ENCODE measurements around the gene CPED1. TPM values are rescaled to one million over a fixed set of nuclear protein-coding genes. Genes with fewer than 3 reads are reported as not detected.

Gene CPED1
- total and polyA plus RNA-seq, 7 experiments from 2014 or later = 0.10 to 4.5 (median 0.40) TPM; not detected in 2

DNA sequence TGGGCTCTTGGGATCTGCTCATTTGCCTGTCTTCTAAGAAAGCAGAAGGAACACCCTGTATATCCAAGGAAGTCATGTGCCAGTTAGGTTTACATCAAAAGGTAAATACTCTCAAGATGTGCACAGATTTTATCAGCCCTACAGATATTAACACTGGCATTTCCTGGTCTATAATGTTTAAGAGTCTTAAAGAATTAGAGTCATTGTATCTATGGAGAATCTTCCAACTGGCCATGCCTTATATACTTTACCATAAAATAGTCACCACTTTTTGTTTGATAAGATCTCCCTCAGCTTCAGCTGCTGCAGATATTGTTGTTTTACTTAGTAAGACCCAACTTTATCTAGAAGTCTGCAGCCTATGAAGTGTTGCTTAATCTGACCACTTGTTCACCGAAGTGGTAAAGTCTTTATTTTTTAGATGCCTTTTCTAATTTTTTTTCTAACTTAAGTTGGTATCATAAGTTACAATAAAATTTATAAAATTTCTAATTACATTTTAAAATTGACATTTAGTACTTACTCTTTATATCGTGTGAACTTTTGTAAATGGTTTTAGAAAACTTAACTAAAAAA lies 58.5 kb downstream of the CPED1 start:
- Histone ChIP-seq H3K27me3 (ENCODE audit: control insufficient read depth in 2 of 2, insufficient read depth in 2 of 2, low read length in 2 of 2) (no peaks in the 10 kb centered on the region), H3K9me3 (ENCODE audit: control insufficient read depth in 2 of 3, low read length in 3 of 3) (no peaks in the 10 kb centered on the region), H3K27ac (ENCODE audit: low read depth, low read length) (no peak overlapping the region), H3K4me1 (ENCODE audit: control insufficient read depth in 2 of 2, insufficient read depth in 2 of 2, low read length in 2 of 2) (no peaks in the 10 kb centered on the region), H3K36me3 (ENCODE audit: control insufficient read depth in 2 of 3, insufficient read depth in 3 of 3, low read length in 3 of 3) (no peaks in the 10 kb centered on the region), H3K4me3 (ENCODE audit: low read length) (no peak overlapping the region)
- peaks cover 0 to 6% (median 6%) of the 10 kb centered on the region in 5 donors for H3K27me3 Mint-ChIP-seq
- ChIA-PET POLR2A (no interaction called here), CTCF (interaction anchor here (0.7 kb wide), 1 partner anchor 31 kb away, joined by 3 read pairs; no protein-coding TSS in a partner anchor)
- intact Hi-C loops (cut with micrococcal nuclease) = no loop called here
- H3K27ac Mint-ChIP-seq = no peak overlapping the region
- DNase-seq = no peak
- peaks cover 0 to 3% (median 0%) of the 10 kb centered on the region in 11 donors for H3K9me3 Mint-ChIP-seq
- peaks cover 0 to 3% (median 0%) of the 10 kb centered on the region in 5 donors for H3K36me3 Mint-ChIP-seq
- H3K4me3 Mint-ChIP-seq = no peak overlapping the region
- H3K4me1 Mint-ChIP-seq = peaks cover 0 to 1% (median 0%) of the 10 kb centered on the region in 7 donors
- ATAC-seq = no peak

DNA sequence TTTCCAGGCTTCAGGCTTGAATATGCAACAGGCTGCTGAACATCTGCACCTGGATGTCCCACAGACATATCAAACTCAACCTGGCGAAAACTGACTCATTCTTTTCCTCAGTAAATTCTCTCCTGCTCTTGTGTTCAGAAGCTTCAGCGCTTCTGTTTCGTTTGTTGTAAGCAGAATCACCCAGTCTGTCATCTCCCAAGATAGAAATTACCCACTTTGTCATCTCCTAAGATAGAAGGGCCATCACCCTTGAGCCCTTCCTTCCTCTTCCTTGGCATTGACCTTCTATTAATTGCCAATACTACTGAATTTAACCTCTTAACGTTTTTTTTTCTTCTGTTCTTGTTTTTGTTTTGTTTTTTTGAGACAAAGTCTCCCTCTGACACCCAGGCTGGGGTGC lies 59.7 kb downstream of the CPED1 start:
- Histone ChIP-seq H3K4me1 (ENCODE audit: control insufficient read depth in 2 of 2, insufficient read depth in 2 of 2, low read length in 2 of 2) (no peaks in the 10 kb centered on the region), H3K4me3 (ENCODE audit: low read length) (no peak overlapping the region), H3K9me3 (ENCODE audit: control insufficient read depth in 2 of 3, low read length in 3 of 3) (no peaks in the 10 kb centered on the region), H3K36me3 (ENCODE audit: control insufficient read depth in 2 of 3, insufficient read depth in 3 of 3, low read length in 3 of 3) (no peaks in the 10 kb centered on the region), H3K27ac (ENCODE audit: low read depth, low read length) (no peak overlapping the region), H3K27me3 (ENCODE audit: control insufficient read depth in 2 of 2, insufficient read depth in 2 of 2, low read length in 2 of 2) (no peaks in the 10 kb centered on the region)
- no peak for DNase-seq
- ChIA-PET POLR2A (no interaction called here), CTCF (no interaction called here)
- Mint-ChIP-seq H3K4me3 (no peak overlapping the region), H3K27me3 (peaks cover 0 to 7% (median 6%) of the 10 kb centered on the region in 5 donors), H3K9me3 (peaks cover 0 to 3% (median 0%) of the 10 kb centered on the region in 11 donors), H3K4me1 (peaks cover 0 to 1% (median 0%) of the 10 kb centered on the region in 7 donors), H3K36me3 (peaks cover 0 to 3% (median 0%) of the 10 kb centered on the region in 5 donors), H3K27ac (no peak overlapping the region)
- intact Hi-C loops (cut with micrococcal nuclease) = no loop called here
- no peak for ATAC-seq

DNA sequence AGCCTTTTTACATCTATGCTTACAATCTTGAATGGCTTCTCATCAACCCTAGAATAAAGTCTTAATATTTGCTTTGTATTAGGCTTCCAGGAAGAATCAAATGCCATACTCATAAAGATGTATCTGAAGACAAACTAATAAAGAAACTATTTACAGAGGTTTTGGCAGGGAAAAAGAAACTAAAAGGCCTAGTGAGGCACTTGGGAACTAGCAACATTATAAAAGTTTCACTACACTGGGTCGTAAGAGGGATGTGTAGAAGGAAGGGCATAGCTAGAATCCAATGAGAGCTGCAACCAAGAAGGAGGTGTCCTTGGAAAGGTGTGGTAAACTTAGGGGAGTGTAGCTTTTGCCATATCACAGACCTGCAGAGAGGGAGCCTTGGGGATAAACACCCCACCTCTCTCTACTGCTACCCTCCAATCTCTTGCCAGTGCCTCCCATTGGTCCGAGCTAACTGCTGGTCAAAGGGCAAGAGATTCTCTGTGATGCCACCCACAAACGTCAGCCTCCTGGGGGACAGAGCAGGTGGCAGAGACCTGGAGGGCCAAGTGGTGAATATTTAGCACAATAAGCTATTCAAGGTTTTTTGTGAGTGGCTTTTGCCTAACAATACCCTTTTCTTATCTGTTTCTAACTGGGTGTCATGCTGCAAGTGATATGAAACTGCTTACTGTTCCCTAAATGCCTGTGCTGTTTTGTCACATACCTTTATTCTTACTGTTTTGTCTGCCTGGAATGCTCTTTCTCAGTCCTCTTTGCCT lies 60.7 kb downstream of the CPED1 start:
- Mint-ChIP-seq H3K9me3 (peaks cover 0 to 3% (median 0%) of the 10 kb centered on the region in 11 donors), H3K27ac (no peak overlapping the region), H3K4me1 (peaks cover 0 to 1% (median 0%) of the 10 kb centered on the region in 7 donors), H3K27me3 (peaks cover 0 to 9% (median 6%) of the 10 kb centered on the region in 5 donors), H3K4me3 (no peak overlapping the region), H3K36me3 (peaks cover 0 to 3% (median 0%) of the 10 kb centered on the region in 5 donors)
- H3K4me1 ChIP-seq (ENCODE audit: control insufficient read depth in 2 of 2, insufficient read depth in 2 of 2, low read length in 2 of 2) = no peaks in the 10 kb centered on the region
- no peaks in the 10 kb centered on the region for H3K36me3 ChIP-seq (ENCODE audit: control insufficient read depth in 2 of 3, insufficient read depth in 3 of 3, low read length in 3 of 3)
- DNase-seq (no peak), ATAC-seq (no peak)
- H3K27me3 ChIP-seq (ENCODE audit: control insufficient read depth in 2 of 2, insufficient read depth in 2 of 2, low read length in 2 of 2) = no peaks in the 10 kb centered on the region
- intact Hi-C loops (cut with micrococcal nuclease) = no loop called here
- POLR2A ChIA-PET = no interaction called here
- CTCF ChIA-PET = no interaction called here
- no peak overlapping the region for H3K4me3 ChIP-seq (ENCODE audit: low read length)
- H3K27ac ChIP-seq (ENCODE audit: low read depth, low read length) = no peak overlapping the region
- no peaks in the 10 kb centered on the region for H3K9me3 ChIP-seq (ENCODE audit: control insufficient read depth in 2 of 3, low read length in 3 of 3)

DNA sequence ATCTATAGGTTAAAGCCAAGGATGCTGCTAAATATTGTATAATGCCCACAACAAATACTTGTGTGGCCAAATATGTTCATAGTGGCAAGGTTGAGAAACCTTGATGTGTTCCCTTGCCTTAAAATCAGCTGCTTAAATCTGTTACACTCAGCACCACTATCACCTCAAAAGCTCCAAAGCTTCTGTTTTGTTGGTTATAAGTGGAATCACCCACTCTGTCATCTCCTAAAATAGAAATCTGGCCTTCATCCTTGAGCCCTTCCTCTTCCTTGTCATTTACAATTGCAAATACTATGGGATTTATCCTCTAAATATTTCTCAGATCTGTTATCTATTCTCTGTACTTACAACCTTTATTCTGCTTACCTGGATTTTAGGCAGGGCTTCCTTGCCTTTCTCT lies 61.4 kb downstream of the CPED1 start:
- Histone ChIP-seq H3K36me3 (ENCODE audit: control insufficient read depth in 2 of 3, insufficient read depth in 3 of 3, low read length in 3 of 3) (no peaks in the 10 kb centered on the region), H3K9me3 (ENCODE audit: control insufficient read depth in 2 of 3, low read length in 3 of 3) (no peaks in the 10 kb centered on the region), H3K27ac (ENCODE audit: low read depth, low read length) (no peak overlapping the region), H3K4me3 (ENCODE audit: low read length) (no peak overlapping the region), H3K27me3 (ENCODE audit: control insufficient read depth in 2 of 2, insufficient read depth in 2 of 2, low read length in 2 of 2) (no peaks in the 10 kb centered on the region), H3K4me1 (ENCODE audit: control insufficient read depth in 2 of 2, insufficient read depth in 2 of 2, low read length in 2 of 2) (no peaks in the 10 kb centered on the region)
- H3K27me3 Mint-ChIP-seq = peaks cover 3 to 9% (median 6%) of the 10 kb centered on the region in 5 donors
- no peak overlapping the region for H3K27ac Mint-ChIP-seq
- ChIA-PET POLR2A (no interaction called here), CTCF (no interaction called here)
- H3K4me1 Mint-ChIP-seq = peaks cover 0 to 1% (median 0%) of the 10 kb centered on the region in 7 donors
- intact Hi-C loops (cut with micrococcal nuclease) = no loop called here
- H3K36me3 Mint-ChIP-seq = peaks cover 0 to 3% (median 0%) of the 10 kb centered on the region in 5 donors
- H3K9me3 Mint-ChIP-seq = peaks cover 0 to 3% (median 0%) of the 10 kb centered on the region in 11 donors
- DNase-seq = no peak
- ATAC-seq = no peak
- no peak overlapping the region for H3K4me3 Mint-ChIP-seq

- Histone ChIP-seq H3K9me3 (ENCODE audit: control insufficient read depth in 2 of 3, low read length in 3 of 3) (no peaks in the 10 kb centered on the region), H3K4me1 (ENCODE audit: control insufficient read depth in 2 of 2, insufficient read depth in 2 of 2, low read length in 2 of 2) (no peaks in the 10 kb centered on the region), H3K36me3 (ENCODE audit: control insufficient read depth in 2 of 3, insufficient read depth in 3 of 3, low read length in 3 of 3) (no peaks in the 10 kb centered on the region), H3K4me3 (ENCODE audit: low read length) (no peak overlapping the region), H3K27me3 (ENCODE audit: control insufficient read depth in 2 of 2, insufficient read depth in 2 of 2, low read length in 2 of 2) (no peaks in the 10 kb centered on the region), H3K27ac (ENCODE audit: low read depth, low read length) (no peak overlapping the region)
- H3K4me1 Mint-ChIP-seq = peaks cover 0 to 1% (median 0%) of the 10 kb centered on the region in 7 donors
- DNase-seq = no peak
- intact Hi-C loops (cut with micrococcal nuclease) = no loop called here
- POLR2A ChIA-PET = no interaction called here
- no peak overlapping the region for H3K4me3 Mint-ChIP-seq
- H3K27me3 Mint-ChIP-seq = peaks cover 2 to 18% (median 5%) of the 10 kb centered on the region in 5 donors
- H3K9me3 Mint-ChIP-seq = no peaks in the 10 kb centered on the region
- H3K27ac Mint-ChIP-seq = no peak overlapping the region
- no peaks in the 10 kb centered on the region for H3K36me3 Mint-ChIP-seq
- CTCF ChIA-PET = no interaction called here
- no peak for ATAC-seq
Observed at GRCh38 chr7:121053219-121053618, 64.7 kb downstream of the CPED1 start.

- intact Hi-C loops (cut with micrococcal nuclease) = no loop called here
- CTCF ChIA-PET = no interaction called here
- no peak overlapping the region for H3K27ac Mint-ChIP-seq
- POLR2A ChIA-PET = interaction anchor here (1.3 kb wide), 1 partner anchor 54 kb away, joined by 4 read pairs; no protein-coding TSS in a partner anchor
- H3K4me3 ChIP-seq (ENCODE audit: low read length) = no peak overlapping the region
- H3K4me1 Mint-ChIP-seq = peaks cover 0 to 1% (median 0%) of the 10 kb centered on the region in 7 donors
- no peak overlapping the region for H3K4me3 Mint-ChIP-seq
- H3K27ac ChIP-seq (ENCODE audit: low read depth, low read length) = no peak overlapping the region
- peaks cover 0 to 18% (median 5%) of the 10 kb centered on the region in 5 donors for H3K27me3 Mint-ChIP-seq
- H3K27me3 ChIP-seq (ENCODE audit: control insufficient read depth in 2 of 2, insufficient read depth in 2 of 2, low read length in 2 of 2) = no peaks in the 10 kb centered on the region
- no peak for ATAC-seq
- no peaks in the 10 kb centered on the region for H3K4me1 ChIP-seq (ENCODE audit: control insufficient read depth in 2 of 2, insufficient read depth in 2 of 2, low read length in 2 of 2)
- no peaks in the 10 kb centered on the region for H3K9me3 ChIP-seq (ENCODE audit: control insufficient read depth in 2 of 3, low read length in 3 of 3)
- H3K36me3 Mint-ChIP-seq = no peaks in the 10 kb centered on the region
- no peaks in the 10 kb centered on the region for H3K36me3 ChIP-seq (ENCODE audit: control insufficient read depth in 2 of 3, insufficient read depth in 3 of 3, low read length in 3 of 3)
- H3K9me3 Mint-ChIP-seq = no peaks in the 10 kb centered on the region
- DNase-seq = no peak
Observed at GRCh38 chr7:121054925-121055324, 66.4 kb downstream of the CPED1 start.
